Measurements from ENCODE around the gene MAPT. TPM values are rescaled to one million over a fixed set of nuclear protein-coding genes. Genes with fewer than 3 reads are reported as not detected.
A peak's percentile ranks its signal among the peaks of the same experiment; 100 is the strongest.

Gene MAPT

GRCh38 chr17:46074540-46074939, 180.2 kb downstream of the MAPT start:
- H3K36me3 ChIP-seq (ENCODE audit: control insufficient read depth in 1 of 2, insufficient read depth in 2 of 2, low read depth in 1 of 2, low read length in 2 of 2) = peaks cover 0 to 46% of the 10 kb centered on the region in 2 experiments
- no CpG with 5 or more reads among the region's 1 CpG for WGBS
- H2BK120ac ChIP-seq (ENCODE audit: low read depth, low read length) = no peak overlapping the region
- no peak overlapping the region for H3K4ac ChIP-seq (ENCODE audit: low read depth in 1 of 2, low read length in 2 of 2)
- no peak overlapping the region for H2BK15ac ChIP-seq (ENCODE audit: low read depth, poor library complexity, severe bottlenecking)
- H3K27me3 ChIP-seq (ENCODE audit: control insufficient read depth in 1 of 2, insufficient read depth in 1 of 2, low read length in 2 of 2) = no peaks in the 10 kb centered on the region
- H3K4me1 ChIP-seq (ENCODE audit: control insufficient read depth, insufficient read depth, low read depth, low read length) = peaks cover 2% of the 10 kb centered on the region
- H2BK5ac ChIP-seq (ENCODE audit: low read depth, low read length, poor library complexity, severe bottlenecking) = no peak overlapping the region
- H3K9ac ChIP-seq (ENCODE audit: low read length) = no peak overlapping the region
- H3K4me3 ChIP-seq (ENCODE audit: insufficient read depth in 1 of 2, low read depth in 1 of 2, low read length in 2 of 2) = no peak overlapping the region
- H2AK5ac ChIP-seq (ENCODE audit: low read length, severe bottlenecking) = no peak overlapping the region
- no peak overlapping the region for H3K14ac ChIP-seq (ENCODE audit: low read length in 2 of 2)
- no peaks in the 10 kb centered on the region for H3K9me3 ChIP-seq (ENCODE audit: control insufficient read depth, low read length)
- no peak for DNase-seq
- H3K4me2 ChIP-seq (ENCODE audit: low read length, poor library complexity, severe bottlenecking) = no peak overlapping the region
- peak overlapping the region; percentile 40 for H3K27ac ChIP-seq (ENCODE audit: low read length, poor library complexity, severe bottlenecking)
- no peak overlapping the region for H4K91ac ChIP-seq (ENCODE audit: low read length)
- H3K18ac ChIP-seq (ENCODE audit: low read depth in 1 of 2, low read length in 2 of 2) = no peak overlapping the region
- H3K79me1 ChIP-seq (replicated peaks; ENCODE audit: low read length, poor library complexity, severe bottlenecking) = peaks cover 6% of the 10 kb centered on the region
- H4K8ac ChIP-seq (ENCODE audit: low read length) = no peak overlapping the region
- H2AFZ ChIP-seq (ENCODE audit: low read depth, low read length) = no peak overlapping the region
- H3K23ac ChIP-seq (ENCODE audit: low read length in 2 of 2) = no peak overlapping the region
- H2BK12ac ChIP-seq (ENCODE audit: low read length in 2 of 2) = no peak overlapping the region

Small RNA genes lying within 50 kb of the gene (small RNA-seq; reads per million reads assigned to genes)
- not detected for gene RF00017 (ENCODE audit: low read depth)
